Activated gamma-delta T cell treated with anti-CD3 and anti-CD28 coated beads, Interleukin-2, amount 50 U/mL, for 16 hours (primary cell): ENCODE measurements around the gene ZNF853.
"Not testable (repeated sequence)": the region's sequence is repeated elsewhere in the genome, so short reads cannot be mapped to it uniquely, and the experiment has no call there.

Source experiments
- DNase-seq: peaks from one replicate; pipeline ENCODE4 v3.0.0-alpha.2; 2020; ENCODE audit warnings: low read depth

Gene ZNF853

DNA sequence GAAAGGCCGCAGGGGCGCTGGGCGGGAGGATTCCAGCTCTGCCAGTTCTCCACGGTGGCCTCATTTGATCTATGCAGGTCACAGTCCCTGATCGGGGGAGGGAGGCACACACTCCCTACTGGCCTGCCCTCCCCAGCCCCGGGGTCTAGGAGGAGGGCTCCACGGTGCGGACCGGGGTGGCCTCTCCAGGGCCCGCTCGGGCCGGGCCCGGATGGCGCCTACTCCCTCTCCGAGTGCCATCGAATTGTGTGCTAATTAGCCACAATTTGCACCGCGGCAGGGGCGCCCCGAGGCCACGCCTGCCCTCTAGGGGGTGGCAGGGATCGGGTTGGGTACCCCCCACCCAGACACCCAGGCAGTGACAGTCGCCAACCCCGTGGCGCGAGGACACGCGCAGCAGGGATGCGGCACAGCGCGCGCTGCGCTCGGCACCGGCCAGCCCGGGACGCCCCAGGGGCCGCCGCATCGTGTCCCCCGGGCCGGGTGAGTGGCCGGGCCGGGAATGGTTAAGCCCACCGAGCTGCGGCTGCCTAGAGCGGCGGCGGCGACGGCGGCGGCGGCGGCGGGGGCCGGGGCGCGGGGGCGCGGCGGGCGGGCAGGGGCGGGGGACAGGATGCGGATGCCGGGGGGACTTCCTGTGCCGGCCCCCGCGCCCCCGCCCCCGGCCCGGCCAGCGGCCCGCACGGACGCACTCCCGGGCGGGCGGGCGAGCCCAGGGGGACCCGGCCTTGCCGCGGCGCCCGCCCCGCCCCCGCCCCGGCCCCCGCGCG, at the start of gene ZNF853:
Gene ZNF853 (plus strand): TSS at position 658 of the 770 bp plus-strand sequence. CDS start 565 bp downstream, outside the sequence.
- no peak for DNase-seq

- DNase-seq = no peak
Measured at GRCh38 chr7:6565655-6566054, 49.8 kb upstream of the ZNF853 start.

DNA sequence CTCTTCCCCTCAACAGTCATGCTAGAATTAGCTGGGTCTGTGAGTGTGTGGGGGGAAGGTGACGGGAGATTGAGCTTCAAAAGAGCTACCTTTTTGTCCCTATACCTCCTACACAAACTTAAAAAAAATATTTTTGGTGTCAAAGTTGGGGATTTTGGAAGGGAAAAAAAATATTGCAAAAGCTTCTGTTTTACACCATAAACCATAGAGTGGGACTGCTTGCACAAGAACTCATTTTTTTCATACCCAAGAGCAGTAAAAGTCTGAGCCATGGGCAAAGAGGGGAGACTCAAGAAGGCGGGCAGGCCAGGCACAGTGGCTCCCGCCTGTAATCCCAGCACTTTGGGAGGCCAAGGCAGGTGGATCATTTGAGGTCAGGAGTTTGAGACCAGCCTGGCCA, 47.5 kb upstream of the ZNF853 start:
- DNase-seq = no peak

DNA sequence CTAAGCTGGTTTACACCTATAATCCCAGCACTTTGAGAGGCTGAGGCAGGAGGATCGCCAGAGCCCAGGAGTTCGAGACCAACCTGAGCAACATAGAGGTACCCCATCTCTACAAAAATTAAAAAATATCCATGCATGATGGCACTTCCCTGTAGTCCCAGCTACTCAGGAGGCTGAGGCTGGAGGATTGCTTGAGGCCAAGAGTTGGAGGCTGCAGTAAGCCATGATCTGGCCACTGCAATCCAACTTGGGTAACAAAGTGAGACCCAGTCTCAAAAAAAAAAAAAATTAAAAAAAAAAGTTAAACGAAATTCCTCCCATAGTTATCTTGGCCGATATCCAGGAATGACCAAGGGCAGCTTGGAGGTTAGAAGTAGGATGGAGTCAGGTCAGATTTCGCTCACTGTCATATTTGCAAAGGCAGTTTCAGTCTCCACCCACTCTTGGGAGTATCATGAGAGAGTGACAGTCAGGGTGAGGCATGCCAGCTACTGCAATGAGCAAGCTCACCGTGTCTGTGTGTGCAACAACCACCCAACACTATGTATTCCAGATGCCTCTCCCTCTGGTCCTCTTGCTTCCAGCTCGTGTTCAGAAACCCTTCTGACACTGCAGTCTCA, 44.1 kb upstream of the ZNF853 start:
- no peak for DNase-seq

DNA sequence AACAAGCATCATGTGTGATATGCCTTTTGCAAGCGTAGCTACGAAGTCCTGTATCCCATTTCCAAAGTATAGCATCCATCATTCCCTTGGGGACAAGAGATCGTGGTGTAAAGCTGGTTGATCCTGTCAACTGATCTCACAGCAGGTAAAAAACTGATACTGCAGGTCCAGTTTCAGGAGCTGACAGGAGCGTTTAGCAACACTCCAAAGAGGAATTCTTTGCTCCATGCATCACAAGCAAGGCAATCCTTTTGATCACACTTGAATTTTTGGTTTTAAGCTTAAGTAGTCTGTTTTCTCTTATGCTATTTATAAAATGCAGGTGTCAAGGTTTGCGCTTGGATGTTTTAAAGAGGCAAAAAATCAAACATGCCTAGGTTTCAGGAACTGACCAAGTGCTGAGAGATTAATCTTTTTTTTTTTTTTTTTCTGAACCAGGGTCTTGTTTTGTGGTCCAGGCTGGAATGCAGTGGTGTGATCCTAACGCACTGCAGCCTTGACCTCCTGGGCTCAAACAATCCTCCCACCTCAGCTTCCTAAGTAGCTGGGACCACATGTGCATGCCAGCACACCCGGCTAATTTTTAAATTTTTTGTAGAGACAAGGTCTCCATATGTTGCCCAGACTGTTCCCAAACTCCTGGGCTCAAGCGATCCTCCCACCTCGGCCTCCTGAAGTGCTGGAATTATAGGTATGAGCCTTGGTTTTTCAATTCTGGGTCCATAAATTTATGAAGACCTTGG, 40.0 kb upstream of the ZNF853 start:
- DNase-seq = no peak

DNA sequence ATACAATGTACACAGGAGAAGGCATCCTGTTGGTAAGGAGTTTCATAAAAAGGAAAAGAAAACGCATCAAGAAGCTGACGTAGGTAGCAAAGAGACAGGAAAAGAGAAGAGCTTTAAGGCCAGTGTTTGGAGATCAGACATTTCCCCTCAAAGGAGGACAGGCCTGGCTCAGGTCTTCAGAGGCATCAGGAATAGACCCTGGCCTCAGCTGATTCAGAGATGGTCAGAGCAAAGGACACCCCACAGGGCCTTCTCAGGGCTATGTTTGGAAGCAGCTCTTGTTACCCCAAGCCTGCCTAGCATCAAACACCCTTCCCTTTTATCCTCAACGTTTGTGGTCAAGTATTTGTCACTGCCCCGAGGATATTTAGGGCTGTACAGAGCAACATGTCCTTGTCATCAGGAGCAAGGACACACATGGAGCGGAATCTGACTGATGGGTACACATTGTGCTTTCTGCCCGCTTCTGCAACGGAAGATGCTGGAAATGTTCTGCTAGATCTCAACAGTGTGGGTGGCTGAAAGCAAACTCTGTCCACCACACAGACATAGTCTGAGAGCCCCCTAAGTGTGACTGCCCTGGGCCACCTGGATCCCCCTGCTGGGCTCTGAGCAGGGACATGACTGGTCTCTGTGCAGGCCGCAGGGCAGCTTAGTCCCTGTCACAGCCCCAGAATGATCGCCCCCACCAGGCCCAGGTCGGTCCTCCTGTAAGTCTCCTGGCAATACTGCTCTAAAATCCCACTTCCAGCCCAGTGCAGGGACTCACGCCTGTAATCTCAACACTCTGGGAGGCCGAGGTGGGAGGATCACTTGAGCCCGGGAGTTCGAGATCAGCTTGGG, 39.2 kb upstream of the ZNF853 start:
- no peak for DNase-seq

- DNase-seq = not testable (repeated sequence)
Measured at GRCh38 chr7:6576867-6577368, 38.5 kb upstream of the ZNF853 start.

DNA sequence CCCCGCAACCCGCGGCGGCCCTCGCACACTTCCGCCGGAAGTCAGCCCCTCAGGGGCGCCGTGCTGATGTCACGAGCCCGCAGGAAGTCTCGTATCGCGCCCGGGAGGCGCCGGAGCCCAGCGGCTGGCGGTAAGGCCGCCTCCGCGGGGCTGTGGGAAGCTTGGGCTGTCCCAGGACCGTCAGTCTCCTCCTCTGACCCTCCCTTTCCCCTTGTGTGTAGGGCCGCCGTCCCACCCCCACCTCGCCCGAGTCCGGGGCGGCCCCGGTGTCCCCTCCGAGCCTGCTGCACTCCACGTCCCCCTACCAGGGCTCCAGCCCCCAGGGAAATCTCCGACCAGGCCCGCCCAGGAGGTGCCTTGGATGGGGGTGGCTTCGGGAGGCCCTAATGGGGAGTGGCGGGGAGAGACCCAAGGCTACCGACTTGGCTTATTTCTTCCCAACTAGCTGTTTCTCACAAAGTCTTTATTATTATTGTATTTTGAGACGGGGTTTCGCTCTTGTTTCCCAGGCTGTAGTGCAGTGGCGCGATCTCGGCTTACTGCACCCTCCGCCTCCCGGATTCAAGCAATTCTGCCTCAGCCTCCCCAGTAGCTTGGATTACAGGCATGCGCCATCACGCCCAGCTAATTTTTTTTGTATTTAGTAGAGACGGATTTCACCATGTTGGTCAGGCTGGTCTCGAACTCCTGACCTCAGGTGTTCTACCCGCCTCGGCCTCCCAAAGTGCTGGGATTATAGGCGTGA, 37.9 kb upstream of the ZNF853 start, which contains the start of gene ZDHHC4:
Gene ZDHHC4 (plus strand): TSS at position 86 of the 745 bp plus-strand sequence. CDS start 3,108 bp downstream, outside the sequence.
- peak; percentile 82 for DNase-seq

DNA sequence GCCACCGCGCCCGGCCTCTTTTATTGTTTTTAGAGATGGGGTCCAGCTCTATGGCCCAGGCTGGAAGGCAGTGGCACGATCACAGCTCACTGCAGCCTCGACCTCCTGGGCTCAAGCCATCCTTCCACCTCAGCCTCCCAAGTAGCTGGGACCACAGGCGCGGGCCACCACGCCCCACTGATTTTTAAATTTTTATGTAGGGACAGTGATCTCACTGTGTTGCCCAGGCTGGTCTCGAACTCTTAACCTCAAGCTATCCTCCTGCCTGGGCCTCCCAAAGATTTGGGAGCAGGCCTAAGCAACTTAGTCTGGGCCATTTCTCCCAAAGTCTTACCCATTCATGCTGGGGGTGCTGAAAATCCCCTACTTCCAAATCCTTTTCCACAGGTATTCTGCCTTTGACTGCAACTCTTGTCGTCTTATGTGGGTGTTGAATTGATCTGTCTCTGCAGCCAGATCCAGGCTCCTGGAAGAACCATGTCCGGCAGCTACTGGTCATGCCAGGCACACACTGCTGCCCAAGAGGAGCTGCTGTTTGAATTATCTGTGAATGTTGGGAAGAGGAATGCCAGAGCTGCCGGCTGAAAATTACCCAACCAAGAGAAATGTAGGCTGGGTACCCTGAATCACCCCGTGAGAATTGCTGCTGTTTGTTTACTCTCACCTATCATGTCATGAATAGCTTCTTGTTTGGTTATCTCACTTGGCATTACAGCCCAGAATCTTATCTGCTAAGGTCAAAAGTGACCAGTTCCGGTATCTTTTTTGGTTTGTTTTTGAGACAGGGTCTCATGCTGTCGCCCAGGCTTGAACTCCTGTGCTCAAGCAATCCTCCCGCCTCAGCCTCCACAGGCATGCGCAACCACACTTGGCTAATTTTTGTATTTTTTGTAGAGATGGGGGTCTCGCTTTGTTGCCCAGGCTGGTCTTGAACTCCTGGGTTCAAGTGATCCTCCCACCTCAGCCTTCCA, 37.0 kb upstream of the ZNF853 start:
- no peak for DNase-seq

DNA sequence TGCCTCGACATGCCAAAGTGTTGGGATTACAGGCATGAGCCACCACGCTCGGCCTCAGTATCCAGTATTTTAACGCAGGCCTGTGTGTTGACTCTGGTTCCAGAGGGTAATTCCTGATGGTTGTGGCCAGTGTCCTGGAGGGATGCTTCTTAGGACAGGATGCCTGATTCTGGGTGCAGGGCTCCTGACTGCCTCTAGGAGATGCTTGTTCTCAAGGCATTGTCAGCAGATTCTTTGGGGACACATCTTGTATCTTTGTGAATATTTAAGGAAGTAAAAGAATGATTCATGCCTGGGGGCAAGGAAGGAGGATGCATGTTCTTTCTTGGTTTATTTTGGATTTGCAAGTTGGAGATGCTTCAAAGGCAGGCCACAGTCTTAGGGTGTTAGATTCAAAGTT, 36.0 kb upstream of the ZNF853 start:
- no peak for DNase-seq

DNA sequence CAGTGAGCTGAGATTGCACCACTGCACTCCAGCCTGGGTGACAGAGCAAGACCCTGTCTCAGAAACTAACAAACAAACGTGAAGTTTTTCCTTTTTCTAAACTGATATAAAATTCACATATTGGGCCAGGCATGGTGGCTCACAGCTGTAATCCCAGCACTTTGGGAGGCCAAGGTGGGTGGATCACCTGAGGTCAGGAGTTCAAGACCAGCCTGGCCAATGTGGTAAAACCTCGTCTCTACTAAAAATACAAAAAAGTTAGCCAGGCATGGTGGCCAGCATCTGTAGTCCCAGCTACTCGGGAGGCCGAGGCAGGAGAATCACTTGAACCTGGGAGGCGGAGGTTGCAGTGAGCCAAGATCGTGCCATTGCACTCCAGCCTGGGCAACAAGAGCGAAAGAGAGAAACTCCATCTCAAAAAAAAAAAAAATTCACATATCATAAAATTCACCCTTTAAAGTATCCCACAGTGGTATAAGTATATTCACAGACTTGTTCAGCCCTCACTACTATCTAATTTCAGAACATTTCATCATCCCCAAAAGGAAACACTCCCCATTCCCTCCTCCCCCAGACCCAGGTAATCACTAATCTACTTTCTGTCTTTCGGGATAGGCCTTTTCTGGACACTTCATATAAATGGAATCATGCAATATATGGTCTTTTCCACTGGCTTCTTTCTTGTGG, 29.5 kb upstream of the ZNF853 start:
- not testable (repeated sequence) for DNase-seq

GRCh38 chr7:6588566-6588965, 26.8 kb upstream of the ZNF853 start:
- DNase-seq = no peak

- DNase-seq = no peak
Measured at GRCh38 chr7:6589151-6589828, 26.1 kb upstream of the ZNF853 start.

- peak; percentile 72 for DNase-seq
Measured at GRCh38 chr7:6589829-6590644, 25.4 kb upstream of the ZNF853 start, which contains the start of gene INTS15. INTS15 (plus strand) TSS chr7:6590021; CDS start chr7:6590284, 263 bp downstream.

DNA sequence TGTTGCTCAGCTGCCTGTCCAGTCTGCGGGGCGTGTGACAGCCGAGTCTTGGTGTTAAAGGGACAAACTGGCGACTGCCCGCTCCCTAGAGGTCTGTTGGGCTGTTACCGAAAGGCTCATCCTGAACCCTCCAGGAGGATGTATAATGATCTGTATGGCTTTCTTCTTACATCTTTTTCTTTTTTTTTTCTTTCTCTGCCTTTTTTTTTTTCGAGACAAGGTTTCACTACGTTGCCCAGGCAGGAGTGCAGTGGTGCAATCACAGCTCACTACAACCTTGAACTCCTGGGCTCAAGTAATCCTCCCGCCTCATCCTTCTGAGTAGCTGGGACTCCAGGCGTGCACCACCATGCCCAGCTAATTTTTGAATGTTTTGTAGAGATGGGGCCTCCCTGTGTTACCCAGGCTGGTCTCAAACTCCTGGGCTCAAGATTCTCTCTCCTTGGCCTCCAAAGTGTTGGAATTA, 24.7 kb upstream of the ZNF853 start:
- DNase-seq = no peak

DNA sequence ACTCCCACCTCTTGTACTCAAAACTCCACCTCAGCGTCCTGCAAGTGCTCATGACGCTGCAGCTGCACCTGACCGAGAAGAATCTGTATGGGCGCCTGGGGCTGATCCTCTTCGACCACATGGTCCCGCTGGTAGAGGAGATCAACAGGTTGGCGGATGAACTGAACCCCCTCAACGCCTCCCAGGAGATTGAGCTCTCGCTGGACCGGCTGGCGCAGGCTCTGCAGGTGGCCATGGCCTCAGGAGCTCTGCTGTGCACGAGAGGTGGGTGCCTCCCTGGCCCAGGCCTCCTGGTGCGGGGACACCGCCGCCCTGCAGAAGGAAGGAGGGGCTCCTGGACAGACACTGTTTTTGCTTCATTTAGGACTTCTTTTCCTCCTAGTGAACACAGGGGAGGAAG, 15.3 kb upstream of the ZNF853 start:
- no peak for DNase-seq

DNA sequence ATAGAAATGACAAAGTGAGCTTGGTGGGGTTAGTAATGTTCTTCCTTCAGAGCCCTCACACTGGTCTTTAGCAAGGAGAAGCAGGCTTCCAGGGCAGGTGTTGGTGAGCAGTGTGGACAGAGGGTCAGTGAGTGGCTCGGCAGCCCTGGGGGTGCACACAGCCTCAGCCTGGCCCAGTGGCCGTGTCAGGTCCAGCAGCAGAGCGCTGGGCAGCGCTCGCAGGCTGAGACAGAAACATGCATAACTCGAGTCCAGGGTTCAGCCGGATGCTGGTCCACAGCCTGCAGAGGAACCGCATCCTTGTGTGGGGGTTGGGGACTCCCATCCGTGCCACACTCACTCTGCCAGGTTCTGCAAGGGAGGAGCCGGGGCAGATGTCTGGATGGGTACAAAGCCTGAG, 11.0 kb upstream of the ZNF853 start:
- no peak for DNase-seq
